C4-2B (cell line): Measurements from ENCODE around the gene STXBP1.

Experiments
- CTCF ChIP-seq: fragments of 450-650 bp; conservative IDR thresholded peaks from 2 replicates; pipeline ENCODE4 v1.5.1; 2017; ENCODE audit warnings: mild to moderate bottlenecking
- ZFX ChIP-seq: fragments of 450-650 bp; IDR thresholded peaks from 2 replicates; pipeline ENCODE4 v1.6.1; 2017

- no peak for TF ChIP-seq CTCF
- no peak for TF ChIP-seq ZFX
Measured at GRCh38 chr9:127710204-127710783, 98.2 kb downstream of the STXBP1 start.
